HG02938 (cell line): ENCODE measurements around the gene RPS15.

Source experiments
- ATAC-seq: cut with Tn5 transposase; IDR thresholded peaks from one replicate; pipeline ENCODE4 v1.9.1; 2021; ENCODE audit warnings: mild to moderate bottlenecking, moderate library complexity; ENCODE audit not compliant: unreplicated experiment

Gene RPS15

GRCh38 chr19:1481893-1482360, 43.7 kb downstream of the RPS15 start:
- no peak for ATAC-seq

DNA sequence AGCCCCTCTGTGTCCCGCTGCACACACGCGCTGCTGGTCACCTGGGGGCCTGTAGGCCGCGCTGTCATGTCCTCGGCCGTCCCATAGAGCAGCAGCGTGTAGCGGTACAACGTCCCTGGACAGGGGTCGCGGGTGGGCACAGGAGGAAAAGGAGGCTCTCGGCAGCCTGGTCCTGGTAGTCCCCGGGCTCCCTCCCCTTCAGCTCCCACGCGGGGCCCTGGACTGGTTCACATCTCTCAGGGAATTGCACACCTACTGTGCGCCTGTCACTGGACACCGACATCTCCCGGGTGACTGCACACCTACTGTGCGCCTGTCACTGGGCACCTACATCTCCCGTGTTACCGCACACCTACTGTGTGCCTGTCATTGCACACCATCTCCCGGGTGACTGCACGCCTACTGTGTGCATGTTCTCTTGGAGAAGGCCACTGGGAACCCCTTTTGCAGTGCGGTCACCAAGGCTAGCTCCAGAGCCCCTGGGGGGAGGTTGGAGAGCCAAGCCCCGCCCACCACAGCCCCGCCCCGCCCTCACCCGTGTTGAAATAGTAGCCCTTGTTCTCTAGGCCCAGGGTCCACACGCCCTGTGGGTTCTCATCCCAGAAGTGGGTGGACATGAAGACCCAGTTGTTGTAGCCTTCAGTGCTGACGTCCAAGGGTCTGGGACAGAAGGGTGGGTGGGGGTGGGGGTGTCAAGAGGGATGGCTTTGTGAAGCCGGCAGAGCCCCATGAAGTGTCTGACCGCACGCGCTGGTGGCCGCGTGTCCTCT, 44.4 kb downstream of the RPS15 start:
- no peak for ATAC-seq

GRCh38 chr19:1483131-1483978, 45.2 kb downstream of the RPS15 start:
- ATAC-seq, result no peak

DNA sequence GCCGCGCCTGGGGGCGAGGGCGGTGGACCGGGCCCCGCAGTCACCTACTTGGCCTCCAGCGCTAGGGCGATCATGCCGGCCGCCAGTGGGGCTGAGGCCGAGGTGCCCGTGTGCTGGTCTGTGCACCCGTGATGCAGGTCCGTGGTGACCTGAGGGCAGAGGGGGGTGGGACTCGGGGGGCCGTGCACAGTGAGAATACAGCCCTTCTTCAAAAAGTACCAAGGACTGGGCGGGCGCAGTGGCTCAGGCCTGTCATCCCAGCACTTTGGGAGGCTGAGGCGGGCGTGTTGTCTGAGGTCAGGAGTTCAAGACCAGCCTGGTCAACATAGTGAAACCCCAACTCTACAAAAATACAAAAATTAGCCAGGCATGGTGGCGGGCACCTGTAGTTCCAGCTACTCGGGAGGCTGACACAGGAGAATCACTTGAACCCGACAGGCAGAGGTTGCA, 45.8 kb downstream of the RPS15 start:
- ATAC-seq, result no peak

- no peak for ATAC-seq
Observed at GRCh38 chr19:1486720-1487575, 48.8 kb downstream of the RPS15 start.

DNA sequence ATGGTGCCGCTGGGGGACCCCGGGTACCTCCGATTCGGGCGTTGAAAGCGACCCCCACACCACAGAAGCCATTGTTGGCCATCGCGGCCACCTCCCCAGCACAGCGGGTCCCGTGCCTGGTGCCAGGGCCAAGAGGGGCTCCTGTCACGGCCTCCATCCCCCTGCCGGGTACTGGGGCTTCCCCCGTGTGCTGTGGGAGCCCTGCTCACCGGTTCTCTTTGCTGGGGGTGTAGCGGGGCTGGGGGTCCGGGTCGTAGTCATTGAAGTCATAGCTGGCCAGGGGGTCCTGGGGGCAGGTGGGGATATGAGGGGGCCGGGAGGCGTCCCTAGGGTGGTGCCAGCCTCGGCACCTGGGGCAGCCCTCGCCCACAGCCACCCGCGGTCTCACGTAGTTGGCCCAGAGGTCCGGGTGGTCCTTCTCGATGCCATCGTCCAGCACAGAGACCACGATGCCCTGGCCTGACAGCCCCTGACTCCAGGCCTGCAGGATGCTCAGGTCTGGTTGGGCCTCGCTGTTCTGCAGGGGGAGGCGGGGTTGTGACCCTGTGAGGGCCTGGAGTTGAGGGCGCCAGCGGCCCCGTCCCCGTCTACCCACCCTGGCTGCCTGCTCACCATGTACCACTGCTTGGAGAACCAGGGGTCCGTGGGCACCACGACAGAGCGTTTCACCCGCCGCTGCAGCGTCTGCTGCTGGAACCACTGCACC, 49.5 kb downstream of the RPS15 start:
- no peak for ATAC-seq

GRCh38 chr19:1488282-1488601, 50.0 kb downstream of the RPS15 start:
- no peak for ATAC-seq

- no peak for ATAC-seq
Observed at GRCh38 chr19:1489463-1490310, 51.5 kb downstream of the RPS15 start.
